ENCODE data around the gene SUSD3. TPM values are rescaled to one million over a fixed set of nuclear protein-coding genes. Genes with fewer than 3 reads are reported as not detected.
A peak's percentile ranks its signal among the peaks of the same experiment; 100 is the strongest.

Gene SUSD3
- total RNA-seq, 1 experiment from 2014 or later: 9.0 TPM

GRCh38 chr9:93082841-93083411 lies 24.4 kb downstream of the SUSD3 start:
- Histone ChIP-seq H3K79me1 (ENCODE audit: insufficient read depth, low read depth, low read length, poor library complexity, severe bottlenecking) (no peaks in the 10 kb centered on the region), H2AFZ (ENCODE audit: low read length) (no peak overlapping the region), H3K14ac (ENCODE audit: insufficient read depth, low read length) (peak overlapping the region; percentile 36; the same call in 1 of the 2 replicates), H3T11ph (ENCODE audit: low read length) (no peak overlapping the region), H3K4ac (ENCODE audit: low read depth, low read length) (no peak overlapping the region), H2BK120ac (ENCODE audit: low read depth, low read length, poor library complexity, severe bottlenecking) (no peak overlapping the region), H4K8ac (replicated peaks; ENCODE audit: insufficient read length, low read depth, low read length) (no peak overlapping the region), H3K23me2 (ENCODE audit: insufficient read length, low read depth, low read length, poor library complexity, severe bottlenecking) (no peaks in the 10 kb centered on the region), H4K20me1 (ENCODE audit: control insufficient read depth, insufficient read depth, insufficient read length) (no peaks in the 10 kb centered on the region), H4K91ac (ENCODE audit: insufficient read length, low read depth, low read length) (no peak overlapping the region), H3K56ac (ENCODE audit: insufficient read length, low read depth, low read length) (no peak overlapping the region), H2BK12ac (ENCODE audit: insufficient read length, low read depth, low read length) (no peak overlapping the region), H2AK5ac (ENCODE audit: insufficient read length, low read length) (no peak overlapping the region), H3K9ac (ENCODE audit: extremely low read depth, insufficient read length, low read length) (no peak overlapping the region), H3K27me3 (ENCODE audit: insufficient read depth, low read length) (no peaks in the 10 kb centered on the region), H2BK5ac (ENCODE audit: insufficient read length, low read length) (no peak overlapping the region), H4K5ac (ENCODE audit: insufficient read length, low read depth, low read length) (no peak overlapping the region), H3K9me3 (ENCODE audit: control insufficient read depth, low read depth, low read length) (no peaks in the 10 kb centered on the region), H3K4me2 (ENCODE audit: insufficient read depth, insufficient read length, low read length) (no peak overlapping the region), H3K4me1 (ENCODE audit: insufficient read depth, low read length) (no peaks in the 10 kb centered on the region), H2BK15ac (ENCODE audit: low read depth, low read length) (no peak overlapping the region), H2BK20ac (ENCODE audit: low read depth, low read length, poor library complexity, severe bottlenecking) (no peak overlapping the region), H3K23ac (ENCODE audit: insufficient read length, low read depth, low read length) (no peak overlapping the region), H3K18ac (ENCODE audit: insufficient read length, low read depth, low read length) (no peak overlapping the region), H3K27ac (ENCODE audit: insufficient read length, low read depth, low read length) (no peak overlapping the region), H3K79me2 (ENCODE audit: insufficient read depth, low read length) (no peaks in the 10 kb centered on the region)
- Mint-ChIP-seq H3K4me3 (no peak overlapping the region), H3K9me3 (peaks cover 6 to 9% of the 10 kb centered on the region in 2 experiments; a peak in 4 of 5 replicates), H3K27me3 (ENCODE audit: low read depth) (no peaks in the 10 kb centered on the region), H3K4me1 (0 out of 4 replicates have a peak, but pooled peaks cover 0 to 3% of the 10 kb centered on the region in 2 experiments), H3K36me3 (ENCODE audit: insufficient read depth in 1 of 3, low read depth in 3 of 3) (peaks cover 11 to 16% (median 13%) of the 10 kb centered on the region in 3 experiments), H3K27ac (no peak overlapping the region)
- no CpG with 5 or more reads among the region's 18 CpGs for WGBS (ENCODE audit: extremely low coverage, insufficient read length, low lambda C conversion rate)
- no peak for DNase-seq
- no peak for TF ChIP-seq CTCF (conservative IDR thresholded peaks at IDR 0.05)

All from H9 (cell line).